DOHH2 (cell line): Measurements from ENCODE around the gene RICTOR.

ENCODE experiments used
- EZH2phosphoT487 ChIP-seq: fragments of 200-600 bp; sonication (generic); IDR thresholded peaks from 2 replicates; pipeline ENCODE4 v1.6.1; 2017; ENCODE audit warnings: borderline replicate concordance, mild to moderate bottlenecking, antibody characterized with exemption, low read length, moderate library complexity, mixed read lengths
- TF ChIP-seq, protein P1 (sequence below): fragments of 200-600 bp; sonication (generic); IDR thresholded peaks from one replicate; pipeline ENCODE4 v1.5.1; 2014; ENCODE audit warnings: antibody characterized with exemption, mild to moderate bottlenecking, low read depth, low read length; ENCODE audit not compliant: poor library complexity, severe bottlenecking

DNA sequence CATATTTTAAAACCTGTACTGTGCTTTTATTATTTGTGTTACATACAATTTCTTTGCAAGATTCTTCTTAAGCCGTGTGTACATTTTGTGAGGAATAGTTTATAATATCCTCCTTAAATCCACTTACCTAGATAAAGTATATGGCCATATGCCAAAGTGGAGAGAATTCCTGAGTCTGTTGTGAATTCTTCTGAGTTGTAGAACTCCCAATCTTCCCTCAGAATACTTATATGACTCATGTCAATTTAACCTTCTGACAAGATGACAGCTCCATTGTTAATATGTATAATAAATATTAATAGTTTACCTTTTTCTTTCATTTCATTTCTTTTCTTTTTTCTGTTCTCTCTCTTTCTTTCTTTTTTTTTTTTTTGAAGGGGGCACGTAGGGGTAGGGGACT lies 6.0 kb upstream of the RICTOR start:
- TF ChIP-seq, protein P1, sequence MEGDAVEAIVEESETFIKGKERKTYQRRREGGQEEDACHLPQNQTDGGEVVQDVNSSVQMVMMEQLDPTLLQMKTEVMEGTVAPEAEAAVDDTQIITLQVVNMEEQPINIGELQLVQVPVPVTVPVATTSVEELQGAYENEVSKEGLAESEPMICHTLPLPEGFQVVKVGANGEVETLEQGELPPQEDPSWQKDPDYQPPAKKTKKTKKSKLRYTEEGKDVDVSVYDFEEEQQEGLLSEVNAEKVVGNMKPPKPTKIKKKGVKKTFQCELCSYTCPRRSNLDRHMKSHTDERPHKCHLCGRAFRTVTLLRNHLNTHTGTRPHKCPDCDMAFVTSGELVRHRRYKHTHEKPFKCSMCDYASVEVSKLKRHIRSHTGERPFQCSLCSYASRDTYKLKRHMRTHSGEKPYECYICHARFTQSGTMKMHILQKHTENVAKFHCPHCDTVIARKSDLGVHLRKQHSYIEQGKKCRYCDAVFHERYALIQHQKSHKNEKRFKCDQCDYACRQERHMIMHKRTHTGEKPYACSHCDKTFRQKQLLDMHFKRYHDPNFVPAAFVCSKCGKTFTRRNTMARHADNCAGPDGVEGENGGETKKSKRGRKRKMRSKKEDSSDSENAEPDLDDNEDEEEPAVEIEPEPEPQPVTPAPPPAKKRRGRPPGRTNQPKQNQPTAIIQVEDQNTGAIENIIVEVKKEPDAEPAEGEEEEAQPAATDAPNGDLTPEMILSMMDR = no peak
- no peak for TF ChIP-seq EZH2phosphoT487
